Measurements from ENCODE around the gene KCTD1. TPM values are rescaled to one million over a fixed set of nuclear protein-coding genes. Genes with fewer than 3 reads are reported as not detected.

The KCTD1 gene
- total and polyA plus RNA-seq, 4 donors, result 0.78 to 2.9 (median 2.0) TPM

DNA sequence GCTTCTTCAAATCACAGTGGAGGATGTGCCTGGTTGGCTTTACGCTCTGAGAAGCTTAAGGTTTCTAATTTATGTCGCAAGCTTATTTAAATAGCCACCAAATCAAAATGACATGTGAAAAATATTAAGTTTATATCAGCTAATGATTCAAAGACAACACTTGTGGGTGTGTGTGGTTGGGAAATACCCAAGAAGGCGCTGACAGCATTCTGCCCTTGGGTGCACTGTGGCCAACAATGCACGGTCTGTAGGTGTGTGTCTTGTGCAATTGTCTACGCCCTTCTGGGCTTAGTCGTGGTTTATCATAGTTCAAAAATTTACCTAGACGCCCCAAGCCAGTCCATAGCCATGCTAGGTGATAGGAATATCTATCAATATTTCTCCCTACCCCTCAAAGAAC lies 60.9 kb downstream of the KCTD1 start:
- Histone ChIP-seq H3K9ac (ENCODE audit: low read depth in 1 of 2, low read length in 2 of 2) (no peak overlapping the region), H3K9me3 (ENCODE audit: control insufficient read depth in 4 of 4, low read length in 3 of 4) (no peaks in the 10 kb centered on the region), H3K27ac (ENCODE audit: low read depth in 1 of 2, low read length in 2 of 2) (no peak overlapping the region), H3K4me1 (ENCODE audit: control insufficient read depth in 4 of 4, insufficient read depth in 4 of 4, low read length in 3 of 4) (no peaks in the 10 kb centered on the region), H3K36me3 (ENCODE audit: control insufficient read depth in 4 of 4, insufficient read depth in 3 of 4, low read depth in 1 of 4, low read length in 3 of 4) (no peaks in the 10 kb centered on the region), H3K27me3 (ENCODE audit: control insufficient read depth in 4 of 4, insufficient read depth in 4 of 4, low read length in 3 of 4) (no peaks in the 10 kb centered on the region), H3K4me3 (ENCODE audit: low read depth in 1 of 3, low read length in 3 of 3) (no peak overlapping the region)
- no peak for DNase-seq (ENCODE audit: low spot score)
- TF ChIP-seq, protein P1, sequence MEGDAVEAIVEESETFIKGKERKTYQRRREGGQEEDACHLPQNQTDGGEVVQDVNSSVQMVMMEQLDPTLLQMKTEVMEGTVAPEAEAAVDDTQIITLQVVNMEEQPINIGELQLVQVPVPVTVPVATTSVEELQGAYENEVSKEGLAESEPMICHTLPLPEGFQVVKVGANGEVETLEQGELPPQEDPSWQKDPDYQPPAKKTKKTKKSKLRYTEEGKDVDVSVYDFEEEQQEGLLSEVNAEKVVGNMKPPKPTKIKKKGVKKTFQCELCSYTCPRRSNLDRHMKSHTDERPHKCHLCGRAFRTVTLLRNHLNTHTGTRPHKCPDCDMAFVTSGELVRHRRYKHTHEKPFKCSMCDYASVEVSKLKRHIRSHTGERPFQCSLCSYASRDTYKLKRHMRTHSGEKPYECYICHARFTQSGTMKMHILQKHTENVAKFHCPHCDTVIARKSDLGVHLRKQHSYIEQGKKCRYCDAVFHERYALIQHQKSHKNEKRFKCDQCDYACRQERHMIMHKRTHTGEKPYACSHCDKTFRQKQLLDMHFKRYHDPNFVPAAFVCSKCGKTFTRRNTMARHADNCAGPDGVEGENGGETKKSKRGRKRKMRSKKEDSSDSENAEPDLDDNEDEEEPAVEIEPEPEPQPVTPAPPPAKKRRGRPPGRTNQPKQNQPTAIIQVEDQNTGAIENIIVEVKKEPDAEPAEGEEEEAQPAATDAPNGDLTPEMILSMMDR (IDR thresholded peaks at IDR 0.05; ENCODE audit: low read depth, low read length, missing input control), result no peak
- TF ChIP-seq, protein P2, sequence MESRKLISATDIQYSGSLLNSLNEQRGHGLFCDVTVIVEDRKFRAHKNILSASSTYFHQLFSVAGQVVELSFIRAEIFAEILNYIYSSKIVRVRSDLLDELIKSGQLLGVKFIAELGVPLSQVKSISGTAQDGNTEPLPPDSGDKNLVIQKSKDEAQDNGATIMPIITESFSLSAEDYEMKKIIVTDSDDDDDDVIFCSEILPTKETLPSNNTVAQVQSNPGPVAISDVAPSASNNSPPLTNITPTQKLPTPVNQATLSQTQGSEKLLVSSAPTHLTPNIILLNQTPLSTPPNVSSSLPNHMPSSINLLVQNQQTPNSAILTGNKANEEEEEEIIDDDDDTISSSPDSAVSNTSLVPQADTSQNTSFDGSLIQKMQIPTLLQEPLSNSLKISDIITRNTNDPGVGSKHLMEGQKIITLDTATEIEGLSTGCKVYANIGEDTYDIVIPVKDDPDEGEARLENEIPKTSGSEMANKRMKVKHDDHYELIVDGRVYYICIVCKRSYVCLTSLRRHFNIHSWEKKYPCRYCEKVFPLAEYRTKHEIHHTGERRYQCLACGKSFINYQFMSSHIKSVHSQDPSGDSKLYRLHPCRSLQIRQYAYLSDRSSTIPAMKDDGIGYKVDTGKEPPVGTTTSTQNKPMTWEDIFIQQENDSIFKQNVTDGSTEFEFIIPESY (IDR thresholded peaks at IDR 0.05), result no peak
- TF ChIP-seq HNF4A (conservative IDR thresholded peaks at IDR 0.05) (no peak), FOXA1 (IDR thresholded peaks at IDR 0.05) (no peak), SP1 (IDR thresholded peaks at IDR 0.05) (no peak), TAF1 (conservative IDR thresholded peaks at IDR 0.05) (no peak), JUND (IDR thresholded peaks at IDR 0.05) (no peak), HNF4G (IDR thresholded peaks at IDR 0.05) (no peak), NR2F2 (IDR thresholded peaks at IDR 0.05) (no peak), RXRA (IDR thresholded peaks at IDR 0.05) (no peak), YY1 (IDR thresholded peaks at IDR 0.05) (no peak), GABPA (IDR thresholded peaks at IDR 0.05 in 1 of 2, conservative IDR thresholded peaks at IDR 0.05 in 1 of 2) (no peak), FOXA2 (IDR thresholded peaks at IDR 0.05) (no peak), RAD21 (IDR thresholded peaks at IDR 0.05) (no peak)
- TF ChIP-seq, protein P3, sequence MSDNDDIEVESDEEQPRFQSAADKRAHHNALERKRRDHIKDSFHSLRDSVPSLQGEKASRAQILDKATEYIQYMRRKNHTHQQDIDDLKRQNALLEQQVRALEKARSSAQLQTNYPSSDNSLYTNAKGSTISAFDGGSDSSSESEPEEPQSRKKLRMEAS (IDR thresholded peaks at IDR 0.05), result no peak
- TF ChIP-seq, protein P4, sequence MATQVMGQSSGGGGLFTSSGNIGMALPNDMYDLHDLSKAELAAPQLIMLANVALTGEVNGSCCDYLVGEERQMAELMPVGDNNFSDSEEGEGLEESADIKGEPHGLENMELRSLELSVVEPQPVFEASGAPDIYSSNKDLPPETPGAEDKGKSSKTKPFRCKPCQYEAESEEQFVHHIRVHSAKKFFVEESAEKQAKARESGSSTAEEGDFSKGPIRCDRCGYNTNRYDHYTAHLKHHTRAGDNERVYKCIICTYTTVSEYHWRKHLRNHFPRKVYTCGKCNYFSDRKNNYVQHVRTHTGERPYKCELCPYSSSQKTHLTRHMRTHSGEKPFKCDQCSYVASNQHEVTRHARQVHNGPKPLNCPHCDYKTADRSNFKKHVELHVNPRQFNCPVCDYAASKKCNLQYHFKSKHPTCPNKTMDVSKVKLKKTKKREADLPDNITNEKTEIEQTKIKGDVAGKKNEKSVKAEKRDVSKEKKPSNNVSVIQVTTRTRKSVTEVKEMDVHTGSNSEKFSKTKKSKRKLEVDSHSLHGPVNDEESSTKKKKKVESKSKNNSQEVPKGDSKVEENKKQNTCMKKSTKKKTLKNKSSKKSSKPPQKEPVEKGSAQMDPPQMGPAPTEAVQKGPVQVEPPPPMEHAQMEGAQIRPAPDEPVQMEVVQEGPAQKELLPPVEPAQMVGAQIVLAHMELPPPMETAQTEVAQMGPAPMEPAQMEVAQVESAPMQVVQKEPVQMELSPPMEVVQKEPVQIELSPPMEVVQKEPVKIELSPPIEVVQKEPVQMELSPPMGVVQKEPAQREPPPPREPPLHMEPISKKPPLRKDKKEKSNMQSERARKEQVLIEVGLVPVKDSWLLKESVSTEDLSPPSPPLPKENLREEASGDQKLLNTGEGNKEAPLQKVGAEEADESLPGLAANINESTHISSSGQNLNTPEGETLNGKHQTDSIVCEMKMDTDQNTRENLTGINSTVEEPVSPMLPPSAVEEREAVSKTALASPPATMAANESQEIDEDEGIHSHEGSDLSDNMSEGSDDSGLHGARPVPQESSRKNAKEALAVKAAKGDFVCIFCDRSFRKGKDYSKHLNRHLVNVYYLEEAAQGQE (IDR thresholded peaks at IDR 0.05), result no peak
- TF ChIP-seq, protein P5, sequence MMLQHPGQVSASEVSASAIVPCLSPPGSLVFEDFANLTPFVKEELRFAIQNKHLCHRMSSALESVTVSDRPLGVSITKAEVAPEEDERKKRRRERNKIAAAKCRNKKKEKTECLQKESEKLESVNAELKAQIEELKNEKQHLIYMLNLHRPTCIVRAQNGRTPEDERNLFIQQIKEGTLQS (IDR thresholded peaks at IDR 0.05), result no peak
- WGBS, result 88% methylated on average over 7 of the region's 7 CpGs

DNA sequence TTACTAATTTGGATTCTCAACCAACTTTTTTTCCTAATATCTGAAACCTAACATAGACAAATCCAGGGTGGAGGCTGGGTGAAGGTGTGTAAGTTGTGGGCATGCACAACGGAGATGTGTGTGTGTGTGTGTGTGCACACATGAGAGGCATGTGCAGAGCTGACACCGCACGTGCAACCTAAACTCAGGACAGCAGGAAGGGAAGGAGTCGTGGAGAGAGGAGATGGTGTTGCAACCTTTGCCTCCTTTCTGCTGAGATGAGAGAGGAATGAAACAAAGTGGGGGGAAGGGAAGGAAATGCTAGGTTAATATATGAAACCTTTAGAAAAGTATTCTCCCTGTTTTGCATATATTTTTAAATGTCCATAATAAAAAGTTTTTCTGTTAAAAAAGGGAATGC lies 64.7 kb downstream of the KCTD1 start:
- Histone ChIP-seq H3K9ac (ENCODE audit: low read depth in 1 of 2, low read length in 2 of 2) (no peak overlapping the region), H3K4me3 (ENCODE audit: low read depth in 1 of 3, low read length in 3 of 3) (no peak overlapping the region), H3K4me1 (ENCODE audit: control insufficient read depth in 4 of 4, insufficient read depth in 4 of 4, low read length in 3 of 4) (no peaks in the 10 kb centered on the region), H3K9me3 (ENCODE audit: control insufficient read depth in 4 of 4, low read length in 3 of 4) (no peaks in the 10 kb centered on the region), H3K27me3 (ENCODE audit: control insufficient read depth in 4 of 4, insufficient read depth in 4 of 4, low read length in 3 of 4) (no peaks in the 10 kb centered on the region), H3K27ac (ENCODE audit: low read depth in 1 of 2, low read length in 2 of 2) (no peak overlapping the region), H3K36me3 (ENCODE audit: control insufficient read depth in 4 of 4, insufficient read depth in 3 of 4, low read depth in 1 of 4, low read length in 3 of 4) (no peaks in the 10 kb centered on the region)
- 87% methylated on average over 4 of the region's 4 CpGs for WGBS
- DNase-seq (ENCODE audit: low spot score), result no peak
- no peak for TF ChIP-seq RAD21 (IDR thresholded peaks at IDR 0.05)
- no peak for TF ChIP-seq HNF4A (conservative IDR thresholded peaks at IDR 0.05)
- no peak for TF ChIP-seq NR2F2 (IDR thresholded peaks at IDR 0.05)
- TF ChIP-seq SP1 (IDR thresholded peaks at IDR 0.05), result no peak
- no peak for TF ChIP-seq RXRA (IDR thresholded peaks at IDR 0.05)
- no peak for TF ChIP-seq FOXA1 (IDR thresholded peaks at IDR 0.05)
- TF ChIP-seq, protein P2 (IDR thresholded peaks at IDR 0.05), result no peak
- TF ChIP-seq, protein P3 (IDR thresholded peaks at IDR 0.05), result no peak
- TF ChIP-seq YY1 (IDR thresholded peaks at IDR 0.05), result no peak
- TF ChIP-seq TAF1 (conservative IDR thresholded peaks at IDR 0.05), result no peak
- TF ChIP-seq, protein P4 (IDR thresholded peaks at IDR 0.05), result no peak
- no peak for TF ChIP-seq FOXA2 (IDR thresholded peaks at IDR 0.05)
- no peak for TF ChIP-seq EGR1 (IDR thresholded peaks at IDR 0.05; ENCODE audit: low read depth in 2 of 2)
